DMS114 treated with DMSO at 0.1 percent for 48 hours (cell line): ENCODE results near the gene MAGED1.
A peak's percentile ranks its signal among the peaks of the same experiment; 100 is the strongest.

Experiments used
- DNase-seq: peaks from one replicate; lab custom pipeline; 2025; ENCODE audit not compliant: unreplicated experiment; lab: John Stamatoyannopoulos, UW

The MAGED1 gene

GRCh38 chrX:51892921-51893745 lies at the start of gene MAGED1:
MAGED1 (plus strand) TSS chrX:51893623; CDS start chrX:51894305, 682 bp downstream.
- DNase-seq = peak; percentile 87

GRCh38 chrX:51847463-51847862 lies 46.0 kb upstream of the MAGED1 start:
- DNase-seq = no peak

GRCh38 chrX:51851507-51852085 lies 41.8 kb upstream of the MAGED1 start:
- no peak for DNase-seq

GRCh38 chrX:51852096-51852495 lies 41.3 kb upstream of the MAGED1 start:
- no peak for DNase-seq

GRCh38 chrX:51852621-51853020 lies 40.8 kb upstream of the MAGED1 start:
- no peak for DNase-seq

- DNase-seq = no peak
These were observed 40.2 kb upstream of the MAGED1 start for GRCh38 chrX:51853251-51853650.

- no peak for DNase-seq
These were observed 37.7 kb upstream of the MAGED1 start for GRCh38 chrX:51855698-51856097.

GRCh38 chrX:51857159-51857733 lies 36.2 kb upstream of the MAGED1 start:
- no peak for DNase-seq

GRCh38 chrX:51860679-51861078 lies 32.7 kb upstream of the MAGED1 start:
- DNase-seq = no peak

GRCh38 chrX:51862920-51863319 lies 30.5 kb upstream of the MAGED1 start:
- DNase-seq = no peak

GRCh38 chrX:51866210-51866609 lies 27.2 kb upstream of the MAGED1 start:
- no peak for DNase-seq

- no peak for DNase-seq
These were observed 25.8 kb upstream of the MAGED1 start for GRCh38 chrX:51867626-51868025.

- DNase-seq = no peak
These were observed 23.1 kb upstream of the MAGED1 start for GRCh38 chrX:51870354-51870753.

- no peak for DNase-seq
These were observed 19.3 kb upstream of the MAGED1 start for GRCh38 chrX:51874123-51874522.

- no peak for DNase-seq
These were observed 17.0 kb upstream of the MAGED1 start for GRCh38 chrX:51876441-51876840.

GRCh38 chrX:51878056-51878455 lies 15.4 kb upstream of the MAGED1 start:
- DNase-seq = no peak

GRCh38 chrX:51889851-51890250 lies 3.6 kb upstream of the MAGED1 start:
- DNase-seq = no peak

- DNase-seq = no peak
These were observed 2.2 kb upstream of the MAGED1 start for GRCh38 chrX:51891245-51891644.

- DNase-seq = no peak
These were observed 1.4 kb upstream of the MAGED1 start for GRCh38 chrX:51891821-51892551.

GRCh38 chrX:51893931-51894696 lies 691 bp downstream of the MAGED1 start:
- no peak for DNase-seq
